ENCODE data around the gene RASSF7. TPM values are rescaled to one million over a fixed set of nuclear protein-coding genes. Genes with fewer than 3 reads are reported as not detected.

RASSF7 gene
- total RNA-seq, 1 donor from 2014 or later = 4.4 TPM

DNA sequence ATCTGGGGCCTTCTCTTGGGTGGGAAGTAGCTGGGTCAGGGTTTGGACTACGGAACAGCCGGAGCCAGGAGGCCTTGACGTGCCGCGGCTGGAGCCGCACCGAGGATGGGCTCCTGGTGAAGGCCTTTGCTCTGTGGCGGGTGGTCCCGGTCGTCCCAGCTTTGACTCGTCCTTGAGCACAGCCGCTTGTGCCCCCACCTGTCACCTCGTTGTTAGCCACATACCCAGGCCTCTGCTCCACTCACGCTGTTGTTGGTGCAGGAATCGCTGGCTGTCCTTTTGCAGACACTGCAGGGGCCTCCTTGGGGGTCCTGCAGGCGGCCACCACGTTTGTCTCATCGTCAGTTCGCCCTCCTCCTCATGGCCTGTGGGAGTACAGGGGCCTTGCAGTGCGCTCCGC lies 32.6 kb downstream of the RASSF7 start:
- no peak for ATAC-seq (ENCODE audit: poor library complexity)
- intact Hi-C loops (cut with DNase I) = no loop called here
- DNase-seq = no peak

DNA sequence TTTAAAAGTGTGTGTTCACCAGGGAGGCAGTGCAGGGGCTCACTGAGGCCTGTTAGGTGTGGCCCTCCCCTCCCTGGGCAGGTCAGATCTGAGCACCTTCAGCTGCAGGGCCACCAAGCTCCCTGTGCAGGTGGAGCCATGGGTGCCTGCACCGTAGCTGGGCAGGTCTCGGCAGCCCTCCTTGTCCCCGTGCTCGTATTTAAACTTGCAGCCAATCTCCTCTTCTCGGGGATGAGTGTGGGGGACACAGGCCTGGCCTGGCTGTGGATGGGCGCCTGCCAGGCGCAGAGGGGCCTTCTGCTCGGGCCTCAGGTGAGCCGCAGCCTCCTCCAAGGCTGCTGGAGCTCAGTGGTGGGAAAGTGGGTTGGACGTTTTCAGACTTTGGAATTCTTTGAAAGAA lies 34.6 kb downstream of the RASSF7 start:
- no peak for DNase-seq
- intact Hi-C loops (cut with DNase I) = no loop called here

DNA sequence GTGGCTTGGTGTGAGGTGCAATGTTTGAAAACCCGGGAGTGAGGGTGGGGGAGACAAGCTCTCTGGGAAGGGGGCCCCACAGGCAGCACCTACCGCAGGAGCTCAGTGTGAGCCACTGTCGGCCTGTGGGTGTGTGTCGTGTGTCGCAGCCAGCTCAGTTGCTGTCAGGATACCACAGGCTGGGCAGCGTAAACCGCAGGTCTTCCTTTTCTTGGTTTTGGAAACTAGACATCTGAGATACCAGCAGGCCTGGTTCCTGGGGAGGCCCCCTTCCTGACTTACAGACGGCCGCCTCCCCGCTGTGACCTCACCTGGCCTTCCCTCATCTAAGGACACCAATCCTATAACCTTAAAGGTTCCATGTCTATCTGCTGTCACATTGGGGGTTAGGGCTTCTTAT lies 35.6 kb downstream of the RASSF7 start:
- intact Hi-C loops (cut with DNase I) = no loop called here
- no peak for ATAC-seq (ENCODE audit: poor library complexity)
- DNase-seq = no peak

More for the DNA sequence above, 34.6 kb downstream of the RASSF7 start:
- ATAC-seq (ENCODE audit: poor library complexity) = no peak

DNA sequence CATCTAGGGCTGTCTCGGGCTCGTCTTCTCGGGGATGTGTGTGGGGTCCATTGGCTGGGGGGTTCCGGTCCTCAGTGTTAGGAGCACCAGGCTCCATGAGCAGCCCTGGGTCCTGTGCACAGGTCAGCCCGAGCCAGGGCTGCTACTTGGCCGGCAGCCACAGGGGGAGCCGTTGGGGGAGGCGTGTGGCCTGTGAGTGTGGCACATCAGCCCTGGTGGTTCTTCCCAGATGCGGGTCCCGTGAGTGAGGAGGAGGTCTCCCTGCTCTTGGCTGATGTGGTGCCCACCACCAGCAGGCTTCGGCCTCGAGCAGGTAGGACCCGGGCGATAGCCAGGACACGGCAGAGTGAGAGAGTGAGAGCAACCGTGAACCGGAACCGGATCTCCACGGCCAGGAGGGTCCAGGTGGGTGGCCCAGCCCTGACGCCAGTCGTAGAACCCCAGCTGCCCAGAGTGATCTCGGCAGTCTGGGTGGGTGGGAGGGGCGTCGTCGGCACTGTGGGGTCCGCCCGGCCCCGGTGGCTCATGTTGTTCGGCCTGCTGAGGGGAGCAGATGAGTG lies 36.5 kb downstream of the RASSF7 start:
- DNase-seq (no peak), ATAC-seq (ENCODE audit: poor library complexity) (no peak)
- intact Hi-C loops (cut with DNase I) = no loop called here

DNA sequence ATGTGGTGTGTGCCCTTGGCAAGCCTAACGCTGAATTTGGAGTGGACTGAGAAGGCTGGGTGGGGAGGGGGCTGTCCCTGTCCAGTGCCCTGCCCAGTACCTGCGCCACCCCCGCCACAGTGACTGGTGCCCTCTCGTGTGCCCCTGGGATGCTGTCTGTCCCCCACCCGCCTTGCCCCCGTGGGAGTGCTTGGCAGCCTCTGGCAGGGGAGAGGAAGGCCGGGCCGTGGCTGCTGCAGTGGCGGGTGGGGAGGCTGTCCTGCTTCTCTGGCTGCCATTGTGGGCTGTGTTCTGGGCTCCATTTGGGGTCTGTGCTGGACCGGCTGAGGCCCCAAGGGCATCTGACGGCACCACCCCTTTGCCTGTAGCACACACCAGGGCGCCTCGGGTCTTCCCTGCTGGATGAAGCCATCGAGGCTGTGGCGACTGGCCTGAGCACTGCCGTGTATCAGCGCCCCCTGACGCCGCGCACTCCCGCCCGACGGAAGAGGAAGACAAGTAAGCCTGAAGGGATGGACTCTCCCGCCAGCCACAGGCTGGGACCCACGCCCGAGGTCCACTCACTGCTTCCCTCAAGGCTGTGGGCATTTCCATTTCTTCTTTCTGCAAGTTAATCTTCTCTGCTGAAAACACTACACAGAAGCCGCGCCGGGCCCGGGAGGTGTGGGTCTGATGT lies 37.4 kb downstream of the RASSF7 start:
- no peak for DNase-seq

DNA sequence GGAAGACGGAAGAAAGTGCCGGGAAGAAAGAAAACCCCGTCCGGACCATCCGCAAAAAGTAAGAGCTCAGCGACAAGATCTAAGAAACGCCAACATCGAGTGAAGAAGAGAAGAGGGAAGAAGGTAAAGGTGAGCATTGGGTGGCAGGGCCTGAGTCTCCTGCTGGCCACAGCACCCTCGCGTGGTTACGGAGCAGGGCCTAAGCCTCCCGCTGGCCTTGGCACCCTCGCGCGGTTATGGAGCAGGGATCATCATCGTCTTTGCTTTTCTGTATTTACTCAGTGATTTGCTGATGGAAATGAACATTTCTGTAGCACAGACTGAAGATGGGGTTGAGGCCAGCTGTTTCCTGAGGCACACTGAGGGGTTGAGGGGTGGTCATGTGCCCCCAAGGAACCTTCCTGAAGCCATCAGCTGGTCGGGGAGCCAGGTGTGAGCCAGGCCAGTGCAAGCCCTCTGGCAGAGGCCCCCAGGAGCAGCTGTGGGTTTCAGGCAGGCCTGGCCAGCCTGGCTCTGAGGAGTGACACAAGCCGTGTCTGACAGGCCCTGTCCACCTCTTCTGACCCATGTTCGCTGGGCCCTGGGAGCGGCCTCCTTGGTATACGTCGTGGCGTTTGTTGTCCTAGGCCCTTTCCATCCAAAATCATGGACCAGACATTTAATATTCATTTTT lies 40.9 kb downstream of the RASSF7 start:
- intact Hi-C loops (cut with DNase I) = no loop called here
- DNase-seq (no peak), ATAC-seq (ENCODE audit: poor library complexity) (no peak)

More for the DNA sequence above, 37.4 kb downstream of the RASSF7 start:
- no peak for ATAC-seq (ENCODE audit: poor library complexity)
- intact Hi-C loops (cut with DNase I) = no loop called here

DNA sequence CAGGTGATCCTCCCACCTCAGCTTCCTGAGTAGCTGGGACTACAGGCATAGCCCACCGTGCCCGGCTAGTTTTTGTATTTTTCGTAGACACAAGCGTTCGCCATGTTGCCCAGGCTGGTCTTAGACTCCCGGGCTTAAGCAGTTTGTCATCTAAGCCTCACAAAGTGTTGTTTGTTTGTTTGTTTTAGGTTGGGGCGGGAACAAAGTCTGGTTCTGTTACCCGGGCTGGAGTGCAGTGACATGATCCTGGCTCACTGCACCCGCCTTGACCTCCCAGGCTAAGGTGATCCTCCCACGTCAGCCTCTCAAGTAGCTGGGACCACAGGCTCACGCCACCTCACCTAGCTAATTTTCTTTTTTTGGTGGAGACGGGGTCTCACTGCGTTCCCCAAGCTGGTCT lies 42.4 kb downstream of the RASSF7 start:
- ATAC-seq (ENCODE audit: poor library complexity) = no peak
- intact Hi-C loops (cut with DNase I) = no loop called here
- no peak for DNase-seq

DNA sequence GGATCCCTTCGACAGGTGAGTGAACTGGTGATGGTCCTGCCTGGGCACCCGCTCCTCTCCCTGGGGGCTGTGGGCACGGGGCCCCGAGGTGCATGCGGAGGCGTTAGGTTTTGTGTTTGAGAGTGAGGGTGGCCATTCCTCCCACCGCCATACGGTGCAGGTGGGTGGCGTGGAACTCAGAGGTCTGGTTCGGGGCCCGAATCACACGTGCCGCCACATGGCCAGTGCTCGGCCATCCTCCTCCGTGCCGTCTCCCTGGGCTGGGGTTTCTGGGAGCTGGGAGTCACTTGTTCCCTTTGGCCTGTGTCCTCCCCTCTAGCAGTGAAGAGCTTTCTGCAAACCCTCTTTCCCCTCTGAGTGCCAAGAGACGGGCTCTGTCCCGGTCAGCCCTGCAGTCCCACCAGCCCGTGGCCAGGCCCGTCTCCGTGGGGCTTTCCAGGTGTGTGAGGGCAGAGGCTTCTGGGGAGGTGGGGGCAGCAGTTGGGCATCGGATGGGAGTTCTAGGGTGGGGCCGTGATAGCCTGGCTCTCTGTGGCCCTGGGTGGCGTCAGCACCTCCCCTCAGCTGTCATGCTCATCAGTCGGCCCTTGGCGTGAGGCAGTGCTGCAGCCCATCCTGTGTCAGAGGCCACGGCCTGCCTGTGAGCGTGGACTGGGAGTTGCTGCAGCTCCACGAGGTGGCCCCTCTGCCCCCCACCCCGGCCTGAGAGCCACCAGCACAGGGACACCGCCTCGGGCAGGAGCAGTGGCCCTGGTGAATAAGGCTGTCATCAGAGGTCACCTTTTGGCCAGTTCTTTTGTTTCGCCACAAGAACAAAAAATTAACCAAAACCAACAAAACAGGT lies 44.7 kb downstream of the RASSF7 start:
- no peak for DNase-seq
- intact Hi-C loops (cut with DNase I) = no loop called here

DNA sequence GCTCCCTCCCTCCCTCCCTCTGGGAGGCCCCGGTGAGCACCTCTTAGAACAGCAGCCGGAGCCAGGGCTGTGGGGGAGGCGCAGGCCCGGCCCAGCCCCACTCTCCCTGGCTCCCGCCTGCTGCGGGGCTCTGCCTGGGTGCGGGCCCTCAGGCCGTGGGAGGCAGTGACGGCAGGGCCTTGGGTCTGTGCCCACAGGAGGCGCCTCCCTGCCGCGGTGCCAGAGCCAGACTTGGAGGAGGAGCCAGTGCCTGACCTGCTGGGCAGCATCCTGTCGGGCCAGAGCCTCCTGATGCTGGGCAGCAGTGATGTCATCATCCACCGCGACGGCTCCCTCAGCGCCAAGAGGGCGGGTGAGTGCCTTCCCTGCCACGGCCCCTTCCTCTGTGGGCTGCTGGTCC lies 45.5 kb downstream of the RASSF7 start:
- peak; percentile 81 for DNase-seq
- intact Hi-C loops (cut with DNase I) = no loop called here
- peak; percentile 89 for ATAC-seq (ENCODE audit: poor library complexity)

More for the DNA sequence above, 44.7 kb downstream of the RASSF7 start:
- peak; percentile 9 for ATAC-seq (ENCODE audit: poor library complexity)

DNA sequence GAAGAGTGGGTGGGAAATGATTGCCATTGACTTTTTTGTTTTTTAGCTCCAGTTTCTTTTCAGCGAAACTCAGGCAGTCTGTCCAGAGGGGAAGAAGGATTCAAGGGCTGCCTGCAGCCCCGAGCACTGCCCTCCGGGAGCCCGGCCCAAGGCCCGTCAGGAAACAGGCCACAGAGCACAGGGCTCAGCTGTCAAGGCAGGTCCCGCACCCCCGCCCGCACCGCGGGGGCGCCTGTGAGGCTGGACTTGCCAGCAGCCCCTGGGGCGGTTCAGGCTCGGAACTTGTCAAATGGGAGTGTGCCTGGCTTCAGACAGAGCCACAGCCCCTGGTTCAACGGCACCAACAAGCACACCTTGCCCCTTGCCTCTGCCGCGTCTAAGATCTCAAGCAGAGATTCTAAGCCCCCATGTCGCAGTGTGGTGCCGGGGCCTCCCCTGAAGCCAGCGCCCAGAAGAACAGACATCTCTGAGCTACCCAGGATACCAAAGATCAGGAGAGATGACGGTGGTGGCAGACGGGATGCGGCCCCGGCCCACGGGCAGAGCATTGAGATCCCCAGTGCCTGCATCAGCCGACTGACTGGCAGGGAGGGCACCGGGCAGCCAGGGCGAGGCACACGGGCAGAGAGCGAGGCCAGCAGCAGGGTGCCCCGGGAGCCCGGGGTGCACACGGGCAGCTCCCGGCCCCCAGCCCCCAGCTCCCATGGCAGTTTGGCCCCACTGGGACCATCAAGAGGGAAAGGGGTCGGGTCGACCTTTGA lies 46.4 kb downstream of the RASSF7 start:
- ATAC-seq (ENCODE audit: poor library complexity) (no peak), DNase-seq (no peak)
- intact Hi-C loops (cut with DNase I) = no loop called here

DNA sequence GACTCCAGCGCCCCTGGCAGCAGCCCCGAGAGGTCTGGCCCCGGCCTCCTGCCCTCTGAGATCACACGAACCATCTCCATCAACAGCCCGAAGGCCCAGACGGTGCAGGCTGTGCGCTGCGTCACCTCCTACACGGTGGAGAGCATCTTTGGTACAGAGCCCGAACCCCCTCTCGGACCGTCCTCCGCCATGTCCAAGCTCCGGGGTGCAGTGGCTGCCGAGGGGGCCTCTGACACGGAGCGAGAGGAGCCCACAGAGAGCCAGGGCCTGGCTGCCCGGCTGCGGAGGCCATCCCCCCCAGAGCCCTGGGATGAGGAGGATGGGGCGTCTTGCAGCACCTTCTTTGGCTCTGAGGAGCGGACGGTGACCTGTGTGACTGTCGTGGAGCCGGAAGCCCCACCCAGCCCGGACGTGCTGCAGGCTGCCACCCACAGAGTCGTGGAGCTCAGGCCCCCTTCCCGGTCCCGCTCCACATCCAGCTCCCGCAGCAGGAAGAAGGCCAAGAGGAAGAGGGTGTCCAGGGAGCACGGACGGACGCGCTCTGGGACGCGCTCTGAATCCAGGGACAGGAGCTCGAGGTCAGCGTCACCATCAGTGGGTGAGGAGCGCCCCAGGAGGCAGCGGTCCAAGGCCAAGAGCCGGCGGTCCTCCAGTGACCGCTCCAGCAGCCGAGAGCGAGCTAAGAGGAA lies 47.3 kb downstream of the RASSF7 start:
- ATAC-seq (ENCODE audit: poor library complexity) (no peak), DNase-seq (no peak)
- intact Hi-C loops (cut with DNase I) = no loop called here

DNA sequence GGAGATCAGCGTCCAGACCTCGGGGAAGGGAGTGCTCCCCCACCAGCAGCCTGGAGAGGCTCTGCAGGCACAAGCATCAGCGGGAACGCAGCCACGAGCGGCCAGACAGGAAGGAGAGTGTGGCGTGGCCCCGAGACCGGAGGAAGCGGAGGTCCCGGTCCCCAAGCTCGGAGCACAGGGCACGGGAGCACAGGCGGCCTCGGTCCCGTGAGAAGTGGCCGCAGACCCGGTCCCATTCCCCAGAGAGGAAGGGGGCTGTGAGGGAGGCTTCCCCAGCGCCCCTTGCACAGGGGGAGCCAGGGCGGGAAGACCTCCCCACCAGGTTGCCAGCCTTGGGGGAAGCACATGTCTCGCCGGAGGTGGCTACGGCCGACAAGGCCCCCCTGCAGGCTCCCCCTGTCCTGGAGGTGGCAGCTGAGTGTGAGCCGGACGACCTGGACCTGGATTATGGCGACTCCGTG lies 48.1 kb downstream of the RASSF7 start:
- DNase-seq (no peak), ATAC-seq (ENCODE audit: poor library complexity) (no peak)
- intact Hi-C loops (cut with DNase I) = no loop called here

DNA sequence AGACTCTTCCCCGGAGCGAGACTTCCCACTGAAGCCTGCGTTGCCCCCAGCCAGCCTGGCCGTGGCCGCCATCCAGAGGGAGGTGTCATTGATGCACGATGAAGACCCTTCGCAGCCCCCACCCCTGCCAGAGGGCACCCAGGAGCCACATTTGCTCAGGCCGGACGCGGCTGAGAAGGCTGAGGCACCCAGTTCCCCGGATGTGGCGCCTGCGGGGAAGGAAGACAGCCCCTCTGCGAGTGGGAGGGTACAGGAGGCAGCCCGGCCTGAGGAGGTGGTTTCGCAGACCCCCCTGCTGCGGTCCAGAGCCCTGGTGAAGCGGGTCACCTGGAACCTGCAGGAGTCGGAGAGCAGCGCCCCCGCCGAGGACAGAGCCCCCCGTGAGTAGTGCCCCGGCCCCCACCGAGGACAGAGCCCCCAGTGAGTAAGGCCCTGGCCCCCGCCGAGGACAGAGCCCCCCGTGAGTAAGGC lies 48.6 kb downstream of the RASSF7 start:
- ATAC-seq (ENCODE audit: poor library complexity) (no peak), DNase-seq (no peak)
- intact Hi-C loops (cut with DNase I) = no loop called here

DNA sequence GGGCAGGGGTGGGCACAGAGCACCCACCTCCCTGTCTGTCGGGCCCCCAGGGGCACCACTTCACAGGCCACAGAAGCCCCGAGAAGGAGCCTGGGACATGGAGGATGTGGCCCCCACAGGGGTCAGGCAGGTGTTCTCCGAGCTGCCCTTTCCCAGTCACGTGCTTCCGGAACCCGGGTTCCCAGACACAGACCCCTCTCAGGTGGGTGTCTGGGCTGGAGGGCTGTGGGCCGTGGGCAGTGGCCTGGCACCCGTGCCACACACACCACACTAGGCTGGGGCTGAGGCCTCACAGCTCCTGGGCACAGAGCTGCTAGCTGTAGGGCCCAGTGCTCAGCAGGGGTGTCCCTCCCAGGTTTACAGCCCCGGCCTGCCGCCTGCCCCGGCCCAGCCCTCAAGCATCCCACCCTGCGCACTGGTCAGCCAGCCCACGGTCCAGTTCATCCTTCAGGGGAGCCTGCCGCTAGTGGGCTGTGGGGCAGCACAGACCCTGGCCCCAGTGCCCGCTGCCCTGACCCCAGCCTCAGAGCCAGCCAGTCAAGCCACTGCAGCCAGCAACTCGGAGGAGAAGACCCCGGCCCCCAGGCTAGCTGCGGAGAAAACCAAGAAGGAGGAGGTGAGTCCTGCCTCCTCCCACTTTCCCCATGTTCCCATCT lies 49.5 kb downstream of the RASSF7 start:
- intact Hi-C loops (cut with DNase I) = no loop called here
- DNase-seq (no peak), ATAC-seq (ENCODE audit: poor library complexity) (no peak)

DNA sequence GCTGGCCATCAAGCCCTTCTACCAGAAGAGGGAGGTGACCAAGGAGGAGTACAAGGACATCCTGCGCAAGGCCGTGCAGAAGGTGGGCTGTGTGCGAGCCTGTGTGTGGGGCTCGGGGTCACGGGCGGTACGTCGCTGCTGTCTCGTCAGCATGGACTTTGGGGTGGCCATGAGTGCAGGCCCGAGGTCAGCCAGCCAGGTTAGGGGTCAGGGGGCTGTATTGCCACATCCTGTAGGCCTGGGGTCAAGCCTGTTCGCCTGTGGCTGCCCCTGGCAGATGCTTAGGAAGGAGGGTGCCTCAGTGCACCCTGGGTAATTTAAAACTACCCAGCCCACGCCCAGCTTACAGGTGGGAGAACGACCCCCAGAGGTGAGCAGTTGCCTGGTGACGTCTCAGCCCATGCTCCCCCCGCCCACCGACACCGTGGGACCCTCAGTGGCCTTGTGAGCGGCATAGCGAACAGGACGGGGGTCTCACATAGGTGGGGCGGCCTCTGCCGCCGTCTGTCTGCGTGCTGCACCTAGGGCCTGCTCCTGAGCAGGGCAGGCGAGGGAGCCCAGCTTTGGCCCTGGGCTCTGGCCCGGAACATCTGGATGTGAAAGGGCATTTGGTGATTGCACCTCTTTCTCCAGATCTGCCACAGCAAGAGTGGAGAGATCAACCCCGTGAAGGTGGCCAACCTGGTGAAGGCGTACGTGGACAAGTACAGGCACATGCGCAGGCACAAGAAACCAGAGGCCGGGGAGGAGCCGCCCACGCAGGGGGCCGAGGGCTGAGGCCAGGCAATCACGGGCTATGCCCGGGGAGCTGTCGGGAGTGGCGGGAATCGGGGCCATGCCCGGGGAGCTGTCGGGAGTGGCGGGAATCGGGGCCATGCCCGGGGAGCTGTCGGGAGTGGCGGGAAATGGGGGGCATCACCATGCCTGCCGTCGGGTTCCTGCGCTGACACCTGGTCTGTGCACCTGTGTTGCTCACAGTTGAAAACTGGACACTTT lies 50.5 kb downstream of the RASSF7 start:
- intact Hi-C loops (cut with DNase I) = no loop called here
- ATAC-seq (ENCODE audit: poor library complexity) (no peak), DNase-seq (no peak)

DNA sequence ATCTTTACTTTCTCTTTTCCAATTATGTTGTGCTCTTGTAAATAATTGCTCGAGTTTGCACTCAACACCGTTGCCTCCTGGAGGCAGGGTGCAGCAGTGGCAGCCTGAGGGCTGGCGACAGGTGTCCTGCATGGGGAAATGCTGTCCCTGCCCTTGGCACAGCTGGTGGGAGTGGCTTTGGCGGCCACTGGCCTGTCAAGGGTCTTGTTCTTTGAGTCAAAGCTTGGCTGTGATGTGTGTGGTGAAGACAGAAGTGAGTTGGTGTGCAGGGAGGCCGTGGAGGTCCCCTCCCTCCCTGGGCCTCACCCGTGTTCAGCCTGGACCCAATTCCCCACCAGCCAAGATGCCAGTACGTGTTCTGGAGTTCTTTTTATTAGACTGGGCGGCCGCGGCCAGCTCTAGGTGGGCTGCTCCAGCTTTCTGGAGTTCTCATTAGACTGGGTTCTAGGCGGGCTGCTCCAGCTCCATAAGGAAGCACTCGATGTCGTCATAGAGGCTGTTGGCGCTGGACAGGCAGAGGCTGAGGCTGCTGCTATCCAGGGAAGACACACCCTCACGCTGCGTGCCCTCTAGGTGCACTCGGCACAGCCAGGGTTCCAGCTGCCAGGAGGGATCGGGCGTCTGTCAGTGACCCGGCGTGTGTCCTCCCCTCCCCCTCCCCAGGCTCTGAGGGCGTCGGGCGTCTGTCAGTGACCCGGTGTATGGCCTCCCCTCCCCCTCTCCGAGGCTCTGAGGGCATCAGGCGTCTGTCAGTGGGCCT lies 51.6 kb downstream of the RASSF7 start:
- intact Hi-C loops (cut with DNase I) = no loop called here
- no peak for DNase-seq

More for the DNA sequence above, 51.6 kb downstream of the RASSF7 start:
- no peak for ATAC-seq (ENCODE audit: poor library complexity)
